ENCODE data around the gene SUMO2.
A peak's percentile ranks its signal among the peaks of the same experiment; 100 is the strongest.
"Not testable (repeated sequence)": the region's sequence is repeated elsewhere in the genome, so short reads cannot be mapped to it uniquely, and the experiment has no call there.

The SUMO2 gene

GRCh38 chr17:75181110-75181509, 1.6 kb downstream of the SUMO2 start:
- DNase-seq = no peak

GRCh38 chr17:75178453-75178852, 4.3 kb downstream of the SUMO2 start:
- no peak for DNase-seq

GRCh38 chr17:75176625-75177024, 6.1 kb downstream of the SUMO2 start:
- DNase-seq = no peak

GRCh38 chr17:75174996-75175395, 7.8 kb downstream of the SUMO2 start:
- no peak for DNase-seq

GRCh38 chr17:75173526-75173925, 9.2 kb downstream of the SUMO2 start:
- DNase-seq = no peak

GRCh38 chr17:75168998-75169397, 13.8 kb downstream of the SUMO2 start:
- DNase-seq = no peak

- DNase-seq = not testable (repeated sequence)
Observed at GRCh38 chr17:75164606-75165005, 18.2 kb downstream of the SUMO2 start.

- DNase-seq = no peak
Observed at GRCh38 chr17:75163074-75163473, 19.7 kb downstream of the SUMO2 start.

- no peak for DNase-seq
Observed at GRCh38 chr17:75160211-75160610, 22.5 kb downstream of the SUMO2 start.

- no peak for DNase-seq
Observed at GRCh38 chr17:75159196-75160031, 23.3 kb downstream of the SUMO2 start.

GRCh38 chr17:75158480-75158879, 24.3 kb downstream of the SUMO2 start:
- DNase-seq = not testable (repeated sequence)

GRCh38 chr17:75155191-75155601, 27.6 kb downstream of the SUMO2 start:
- no peak for DNase-seq

- DNase-seq = peak; percentile 100
Observed at GRCh38 chr17:75154195-75155106, 28.3 kb downstream of the SUMO2 start, which contains the start of gene JPT1. TSS of gene JPT1 (minus strand) at chr17:75154512. CDS start at chr17:75154397, 115 bp downstream.

GRCh38 chr17:75153780-75154194, 29.0 kb downstream of the SUMO2 start:
- peak in 1 of 2 experiments; percentile 15 for DNase-seq

- peak; percentile 37 to 64 for DNase-seq
Observed at GRCh38 chr17:75152922-75153779, 29.6 kb downstream of the SUMO2 start.

- no peak for DNase-seq
Observed at GRCh38 chr17:75152523-75152921, 30.2 kb downstream of the SUMO2 start.

GRCh38 chr17:75151930-75152329, 30.8 kb downstream of the SUMO2 start:
- DNase-seq = peak in 1 of 2 experiments; percentile 49

GRCh38 chr17:75147878-75148546, 34.7 kb downstream of the SUMO2 start:
- DNase-seq = no peak

- no peak for DNase-seq
Observed at GRCh38 chr17:75146592-75146991, 36.2 kb downstream of the SUMO2 start.

GRCh38 chr17:75144816-75145512, 37.8 kb downstream of the SUMO2 start:
- DNase-seq = no peak

GRCh38 chr17:75142236-75142971, 40.4 kb downstream of the SUMO2 start:
- DNase-seq = no peak

Data from SHP77 (cell line).